B cell (primary cell): Measurements from ENCODE around the gene EYA4.

Experiments
- CTCF ChIP-seq: fragments of 200-600 bp; IDR thresholded peaks from one replicate; pipeline ENCODE4 v1.8.0; 2022; ENCODE audit warnings: antibody characterized with exemption, mild to moderate bottlenecking
- EZH2 ChIP-seq: IDR thresholded peaks from 2 replicates; pipeline ENCODE4 v1.6.1; 2012; ENCODE audit warnings: borderline replicate concordance, low read depth, mild to moderate bottlenecking, moderate library complexity, low read length; ENCODE audit not compliant: insufficient read depth, poor library complexity, severe bottlenecking

- no peak for TF ChIP-seq CTCF
- TF ChIP-seq EZH2, result no peak
Measured at GRCh38 chr6:133288662-133289061, 47.5 kb downstream of the EYA4 start.
